ENCODE measurements around the gene CD36.

The CD36 gene

DNA sequence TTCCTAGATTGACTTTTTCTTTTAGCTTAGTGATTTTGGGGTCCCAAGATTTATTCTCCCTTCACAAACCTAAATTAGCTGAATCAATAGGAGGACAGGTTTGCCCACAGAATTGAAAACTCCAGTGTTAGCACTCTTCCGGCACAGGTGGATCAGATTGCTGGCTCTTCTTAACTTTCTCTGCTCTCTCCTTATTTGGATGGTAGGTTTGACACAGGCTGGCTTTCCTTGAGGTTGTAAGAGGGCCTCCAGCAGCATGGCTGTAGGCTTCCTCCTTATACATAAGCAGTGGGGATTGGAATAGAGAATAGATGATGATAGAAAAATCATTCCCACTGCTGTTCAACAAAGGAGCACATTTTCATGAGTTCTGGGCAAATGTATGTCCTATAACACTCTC, 9.4 kb upstream of the CD36 start:
- no peak for DNase-seq

DNA sequence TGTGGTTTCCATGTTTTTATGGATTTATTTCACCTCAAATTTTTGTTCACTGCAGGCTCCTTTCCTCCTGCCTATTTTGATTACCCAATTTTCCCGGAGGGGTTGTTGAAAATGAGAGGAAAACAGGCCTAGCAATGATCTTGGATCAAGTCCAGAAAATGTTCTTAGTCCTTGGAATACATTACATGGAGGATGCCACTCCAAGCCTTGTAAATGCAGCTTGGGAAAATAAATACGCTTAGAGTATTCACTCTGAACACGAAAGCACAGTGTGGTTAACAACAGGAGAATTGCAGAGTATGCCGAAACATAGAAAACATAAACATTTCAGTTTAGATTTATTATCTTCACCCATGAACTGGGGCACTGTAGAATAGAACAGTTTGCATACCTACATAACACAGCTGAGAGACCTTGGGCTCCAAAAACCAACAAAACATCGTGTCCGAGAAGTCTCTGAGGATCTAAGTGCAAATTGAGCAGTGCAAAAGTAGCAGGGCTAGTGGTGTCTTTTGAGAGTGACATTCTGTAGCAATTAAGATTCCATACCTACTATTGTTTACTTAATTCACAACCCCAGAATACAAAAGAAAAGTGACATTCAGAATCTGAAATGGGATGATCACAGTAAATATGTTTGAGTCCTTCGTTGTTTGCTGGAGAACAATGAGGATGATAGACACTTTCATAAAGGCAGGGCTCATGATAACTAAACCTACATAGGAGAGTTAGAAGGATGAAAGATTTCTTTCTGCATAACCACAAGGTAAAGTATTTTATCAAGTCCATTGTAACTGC, 7.6 kb upstream of the CD36 start:
- DNase-seq, result no peak

DNA sequence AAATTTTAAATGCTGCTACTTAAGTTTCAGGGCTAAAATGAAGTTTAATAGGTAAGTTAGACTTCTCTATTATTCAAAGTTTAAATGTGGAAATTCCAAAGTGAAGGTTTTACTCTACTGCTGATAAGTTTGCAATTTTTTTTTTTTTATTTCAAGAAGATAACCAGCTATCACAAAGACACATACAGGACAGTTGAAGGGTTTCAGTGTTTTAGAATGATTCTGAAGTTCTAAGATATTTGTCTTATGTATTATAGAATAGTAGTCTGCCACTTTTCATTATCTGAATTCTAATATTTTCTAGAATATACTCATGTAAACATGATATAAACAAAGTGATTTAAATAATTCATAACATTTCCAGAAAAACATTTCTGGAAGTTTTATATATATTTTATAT, 7.0 kb upstream of the CD36 start:
- no peak for DNase-seq

DNA sequence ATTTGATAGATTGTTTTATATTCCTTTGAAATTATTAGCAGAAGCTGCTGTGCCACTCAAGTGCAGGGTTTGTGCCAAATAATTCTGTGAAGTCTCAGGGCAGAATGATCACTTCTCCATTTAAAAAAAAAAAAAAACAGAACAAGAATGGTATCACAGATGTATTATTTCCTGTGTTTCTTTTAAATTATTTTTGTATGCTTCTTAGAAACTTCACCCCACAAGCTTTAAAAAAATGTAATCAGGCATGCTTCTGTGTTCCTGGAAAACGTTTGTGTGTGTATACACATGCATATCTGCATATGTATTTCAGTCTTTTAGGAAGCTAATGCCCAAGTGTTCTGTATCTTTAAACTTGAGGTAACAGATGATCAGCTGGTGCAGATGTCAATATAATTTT, 6.3 kb upstream of the CD36 start:
- no peak for DNase-seq

DNA sequence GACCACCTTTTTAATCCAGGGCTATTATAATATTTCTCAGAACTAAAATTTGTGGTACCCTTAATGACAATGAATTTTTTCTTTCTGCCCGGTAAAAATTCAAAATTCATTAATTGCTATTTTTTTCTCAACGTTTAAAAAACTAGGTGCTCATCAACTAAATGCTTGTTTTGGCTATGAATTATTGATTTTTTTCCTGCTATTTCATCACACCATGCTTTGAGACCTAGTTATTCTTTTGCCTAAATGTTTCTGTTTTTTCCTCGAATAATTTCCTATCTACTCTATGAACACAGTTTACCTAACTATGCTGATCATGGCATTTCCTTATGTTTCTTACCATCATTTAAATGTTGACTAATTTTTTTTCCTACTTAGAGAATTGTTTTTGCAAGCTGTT, 5.6 kb upstream of the CD36 start:
- DNase-seq, result no peak

DNA sequence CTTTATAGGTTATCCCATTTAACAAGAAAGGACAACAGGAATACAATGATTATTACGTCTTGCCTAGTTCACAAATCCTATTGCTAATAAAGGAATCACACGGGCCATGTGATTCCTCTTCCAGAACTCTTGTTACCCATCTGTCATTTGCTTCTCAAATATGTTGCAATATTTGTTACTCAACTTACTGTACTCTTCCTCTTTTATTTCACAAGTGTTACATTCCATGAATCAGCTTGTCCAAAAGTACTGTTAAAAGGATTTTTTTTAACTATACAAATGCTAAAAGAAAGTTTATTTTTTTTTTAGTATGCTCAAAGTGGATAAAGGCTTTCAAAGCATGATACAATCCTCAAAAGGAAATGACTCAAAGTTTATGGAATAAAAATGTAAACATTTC, 3.9 kb upstream of the CD36 start:
- no peak for DNase-seq

DNA sequence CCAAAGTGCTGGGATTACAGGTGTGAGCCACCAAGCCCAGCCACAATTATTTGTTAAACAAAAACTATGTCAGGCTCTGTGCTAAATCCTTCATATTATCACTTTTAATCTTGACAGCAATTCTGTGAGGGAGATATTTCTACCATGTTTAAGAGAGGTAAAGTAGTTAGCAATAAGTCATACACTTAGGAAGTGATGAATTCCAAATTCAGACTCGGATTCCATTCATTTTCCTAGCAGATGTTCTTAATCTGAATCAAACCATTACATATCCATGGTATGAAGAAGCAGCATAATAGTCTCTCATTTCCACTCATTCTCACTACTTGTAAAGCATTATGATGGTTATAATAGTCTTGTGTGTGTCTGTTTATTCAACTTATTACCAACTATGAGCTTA, 2.9 kb upstream of the CD36 start:
- no peak for DNase-seq

DNA sequence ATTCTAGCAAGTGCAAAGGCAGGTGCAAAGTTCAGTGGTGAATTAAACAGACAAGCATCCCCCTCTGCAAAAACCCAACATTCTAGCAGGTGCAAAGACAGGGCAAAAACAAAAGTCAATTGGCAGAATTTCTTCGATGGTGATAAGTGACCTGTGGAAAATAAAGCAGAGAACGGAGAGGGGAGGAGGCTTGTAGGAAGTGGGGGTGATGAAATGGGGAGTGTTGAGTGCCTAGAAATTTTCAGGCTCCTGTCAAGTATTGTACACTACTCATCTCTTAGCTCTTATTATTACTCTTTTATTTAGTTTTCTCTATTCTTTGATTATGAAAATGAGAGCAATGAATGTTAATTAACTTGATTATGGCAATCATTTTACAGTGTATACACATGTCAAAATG, 2.4 kb upstream of the CD36 start:
- DNase-seq, result no peak

DNA sequence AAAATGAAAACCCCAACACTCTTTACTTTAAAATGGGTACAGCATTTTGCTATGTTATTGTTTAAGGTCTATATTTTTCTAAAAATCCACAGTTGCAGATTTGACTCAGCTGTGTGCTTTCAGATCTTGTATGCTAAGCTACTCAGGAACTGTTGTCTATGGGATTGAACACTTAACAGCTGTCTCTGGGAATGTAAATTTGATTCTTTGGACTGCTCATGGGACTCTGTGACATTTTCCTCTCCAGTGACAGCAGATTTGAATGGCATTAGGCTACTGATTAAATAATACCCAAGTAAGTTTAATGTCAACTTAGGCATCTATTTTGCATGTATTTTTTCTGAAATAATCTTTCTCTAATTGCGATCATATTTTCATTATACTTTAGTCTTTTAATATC, 1.7 kb upstream of the CD36 start:
- DNase-seq, result no peak

DNA sequence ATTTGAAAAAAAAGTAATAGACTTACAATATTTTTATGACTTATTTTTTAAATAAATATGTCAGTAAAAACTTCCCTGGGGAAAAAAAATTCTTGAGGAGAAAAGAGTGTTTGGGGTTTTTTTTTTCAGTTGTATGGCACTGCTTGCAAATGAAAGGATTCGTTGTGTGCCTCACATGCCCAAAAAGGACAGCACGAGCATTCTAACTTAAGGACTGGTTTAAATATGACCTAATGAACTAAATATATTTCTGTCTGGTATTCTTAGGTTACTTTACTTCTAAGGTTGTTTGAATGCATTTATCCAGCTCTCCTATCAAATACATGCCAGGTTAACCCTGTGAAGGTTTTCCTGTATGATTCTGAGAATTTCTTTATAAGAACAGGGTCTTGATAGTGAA, 988 bp upstream of the CD36 start:
- no peak for DNase-seq

DNA sequence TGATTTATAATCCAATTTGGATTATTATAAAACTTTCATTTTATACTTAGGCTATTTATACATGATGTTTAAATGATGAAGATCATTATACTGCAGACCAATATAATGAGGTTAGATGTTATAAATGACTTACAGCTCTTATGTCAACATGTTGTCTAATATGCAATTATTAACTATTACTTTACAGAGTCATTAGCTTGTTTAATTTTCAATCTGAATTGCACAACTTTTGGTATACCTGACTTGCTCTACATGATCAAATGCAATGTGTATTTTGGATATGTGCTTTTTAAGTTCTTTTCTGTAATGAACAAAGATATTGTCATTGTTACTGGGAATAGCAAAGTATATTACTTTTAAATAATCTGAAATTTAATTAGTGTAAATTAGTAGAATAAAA, 569 bp downstream of the CD36 start:
- DNase-seq, result no peak

DNA sequence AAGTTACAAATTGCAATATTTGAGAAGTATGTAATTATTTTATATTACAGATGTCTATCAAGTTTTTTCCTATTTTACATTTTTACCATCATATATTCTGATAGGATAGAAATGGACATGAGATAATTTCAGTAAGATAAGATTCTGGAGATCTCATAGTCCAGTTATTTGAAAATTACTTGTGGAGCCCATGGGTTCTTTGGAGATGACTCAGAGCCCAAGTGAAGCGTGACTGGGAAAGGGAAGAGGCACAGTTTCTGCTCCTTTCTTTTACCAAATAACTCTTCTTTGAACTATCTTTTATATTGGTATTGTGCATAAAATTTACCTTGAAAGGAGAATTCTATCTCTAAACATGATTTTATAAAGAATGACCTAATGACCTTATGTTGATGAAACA, 2.4 kb downstream of the CD36 start:
- DNase-seq, result no peak

DNA sequence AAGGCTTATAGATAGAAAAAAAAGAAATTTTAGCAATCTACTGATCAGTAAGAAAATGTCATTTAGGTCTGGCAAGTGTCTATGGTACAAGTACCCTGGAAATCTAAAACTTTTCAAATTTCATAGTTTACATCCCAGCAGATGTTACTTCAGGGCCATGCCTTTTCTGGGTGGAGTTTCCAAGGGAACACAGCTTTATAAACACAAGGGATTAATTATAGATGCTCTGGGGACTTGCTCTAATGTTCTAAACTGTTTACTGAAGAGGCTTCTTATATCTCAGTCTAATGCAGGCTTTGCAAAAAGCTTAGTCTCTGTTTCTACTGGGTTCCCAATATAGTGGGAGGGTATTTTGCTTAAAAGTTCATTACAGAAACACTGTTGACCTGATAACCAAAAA, 3.1 kb downstream of the CD36 start:
- no peak for DNase-seq

DNA sequence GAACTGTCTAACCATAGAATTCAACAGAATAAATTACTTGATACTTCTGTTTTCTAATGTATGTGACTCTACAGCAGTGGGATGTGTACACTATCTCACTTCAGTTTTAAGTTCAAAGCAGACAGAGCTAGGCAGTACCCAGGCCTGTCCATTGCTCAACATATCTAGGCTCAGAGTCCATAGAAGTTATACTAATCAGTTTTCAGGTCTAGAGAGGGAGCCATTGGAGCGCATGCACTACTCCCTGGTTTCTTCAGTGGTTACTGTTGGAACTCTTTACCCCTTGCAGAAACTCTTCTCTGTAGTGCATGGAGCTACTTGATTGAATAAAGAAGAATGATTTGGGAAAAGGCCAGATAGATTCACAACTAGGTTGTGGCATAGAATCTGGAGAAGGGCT, 4.4 kb downstream of the CD36 start:
- DNase-seq, result no peak

DNA sequence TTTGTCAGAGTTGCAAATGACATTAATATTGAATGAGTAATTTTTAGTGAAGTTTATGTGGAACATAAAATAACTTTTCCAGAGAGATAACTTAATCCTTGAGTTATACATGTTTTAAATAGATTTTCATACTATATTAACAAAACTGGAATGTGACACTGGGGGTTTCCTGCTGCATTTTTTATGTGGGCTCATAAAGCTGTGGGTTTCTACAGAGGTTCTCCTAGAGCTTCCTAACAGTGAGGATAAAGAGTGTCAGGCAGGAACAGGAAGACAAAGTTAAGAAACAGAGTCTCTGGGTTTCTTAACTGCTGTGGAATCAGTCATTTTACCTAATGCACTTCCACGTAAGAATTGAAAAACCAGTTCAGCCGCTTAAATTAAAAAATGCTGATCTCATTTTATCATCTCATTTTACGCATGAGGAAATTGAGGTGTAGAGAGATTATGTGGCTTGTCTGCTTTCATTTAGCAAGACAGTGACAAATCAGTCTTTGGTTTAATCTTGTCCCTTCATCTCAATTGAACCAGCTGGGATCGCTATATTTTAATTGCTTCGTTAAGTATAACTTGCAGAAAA, 5.0 kb downstream of the CD36 start:
- no peak for DNase-seq

DNA sequence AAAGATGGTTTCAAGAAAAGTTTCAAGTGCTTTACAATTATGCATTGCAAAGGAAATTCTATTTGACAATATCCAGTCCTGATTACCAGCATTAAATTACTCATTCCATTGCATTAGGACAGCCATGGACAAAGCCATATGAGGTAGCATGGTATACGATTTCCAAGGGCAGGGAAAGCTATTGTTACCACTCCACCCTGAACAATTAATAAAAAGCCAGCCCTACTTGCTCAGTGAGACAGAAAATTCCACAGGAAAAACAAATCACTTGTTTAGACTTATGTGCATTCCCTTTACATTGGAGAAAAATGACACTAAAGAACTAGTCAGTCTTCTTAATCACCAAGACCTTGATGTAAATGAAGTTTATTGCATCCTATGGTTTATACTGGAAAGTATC, 5.6 kb downstream of the CD36 start:
- DNase-seq, result no peak

DNA sequence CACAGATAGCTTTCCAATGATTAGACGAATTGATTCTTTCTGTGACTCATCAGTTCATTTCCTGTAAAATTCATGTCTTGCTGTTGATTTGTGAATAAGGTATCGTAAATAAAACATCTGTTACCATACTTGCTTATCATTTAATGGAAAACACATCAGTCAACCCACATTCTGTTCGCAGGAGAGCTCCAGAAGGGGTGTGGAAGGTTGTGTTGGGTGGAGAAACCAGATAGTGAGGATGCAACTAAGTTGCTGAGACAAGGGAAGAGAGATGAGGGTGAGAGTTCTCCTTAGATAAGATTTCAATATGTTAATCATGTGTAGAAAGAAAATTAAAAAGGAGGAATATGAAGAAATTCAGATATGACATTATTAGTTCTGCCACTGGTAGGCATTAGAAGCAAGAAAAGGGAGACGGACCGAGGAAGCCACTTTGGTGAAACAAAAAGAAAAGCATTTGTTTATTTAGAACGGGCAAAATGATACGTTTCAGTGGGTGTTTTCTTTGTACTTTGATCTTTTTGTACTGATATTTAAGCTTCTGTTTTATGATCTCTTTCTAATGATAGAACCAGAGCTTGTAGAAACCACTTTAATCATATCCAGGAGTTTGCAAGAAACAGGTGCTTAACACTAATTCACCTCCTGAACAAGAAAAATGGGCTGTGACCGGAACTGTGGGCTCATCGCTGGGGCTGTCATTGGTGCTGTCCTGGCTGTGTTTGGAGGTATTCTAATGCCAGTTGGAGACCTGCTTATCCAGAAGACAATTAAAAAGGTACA, 7.8 kb downstream of the CD36 start:
- no peak for DNase-seq

DNA sequence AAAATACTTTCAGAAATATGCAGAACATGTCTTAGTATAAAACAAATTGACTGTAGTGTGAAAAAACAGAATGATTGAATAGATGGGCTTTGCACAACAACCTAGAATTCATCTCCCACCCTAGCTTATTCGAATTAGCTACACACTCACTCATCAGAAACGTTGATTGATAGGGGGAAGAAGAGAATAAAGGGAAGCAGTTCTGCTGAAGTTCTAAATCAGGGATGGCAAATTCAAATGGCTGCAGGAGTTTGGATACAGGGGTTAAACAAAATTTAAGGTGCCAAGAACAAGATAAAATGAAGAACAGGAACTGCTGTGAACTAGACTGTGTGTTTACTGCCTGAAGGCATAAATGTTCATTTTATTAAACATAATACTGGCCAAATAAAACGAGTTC, 9.0 kb downstream of the CD36 start:
- DNase-seq, result no peak

DNA sequence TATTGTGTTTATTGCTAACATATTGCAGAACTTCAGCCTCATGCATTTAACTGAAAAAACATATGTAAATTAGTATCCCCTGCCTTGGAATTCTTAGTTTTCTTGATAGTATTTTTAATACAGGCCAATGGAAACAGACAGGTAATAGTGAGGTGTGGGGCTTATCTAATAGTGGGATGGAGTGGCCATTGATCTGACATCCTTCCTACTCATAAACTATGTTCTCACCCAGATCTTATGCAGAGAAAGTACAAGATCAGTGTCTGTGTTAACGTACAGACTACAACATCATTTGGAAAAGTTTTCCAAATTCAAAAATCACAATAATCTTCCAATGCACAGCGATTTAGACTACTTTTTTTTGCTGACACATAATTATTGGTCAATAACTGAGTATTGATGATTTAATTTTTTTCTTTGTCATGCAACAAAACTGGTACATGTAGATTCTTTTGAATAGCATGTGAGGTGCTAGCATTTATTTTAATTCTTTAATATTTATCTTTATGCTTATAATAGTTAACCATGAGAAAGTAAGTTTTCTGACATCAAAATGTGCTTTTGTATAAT, 9.7 kb downstream of the CD36 start:
- no peak for DNase-seq

DNA sequence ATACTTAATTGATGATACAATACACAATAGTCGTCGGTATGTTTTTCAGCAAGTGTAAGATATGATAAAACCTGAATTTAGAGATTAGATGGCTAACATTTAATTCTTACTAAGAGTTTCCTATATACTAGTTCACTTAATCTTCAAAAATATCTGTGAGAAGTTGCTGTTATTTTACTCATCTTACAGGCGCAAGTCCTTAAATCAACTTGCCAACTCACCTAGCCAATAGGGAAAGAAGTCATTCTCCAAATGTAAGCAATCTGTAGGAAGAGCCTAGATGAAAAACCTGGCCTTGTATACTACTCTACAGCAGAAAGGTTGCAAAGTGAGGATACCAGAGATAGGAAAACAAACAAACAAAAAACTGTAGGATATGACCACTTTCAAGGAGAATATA, 10.6 kb downstream of the CD36 start:
- DNase-seq, result no peak

DNA sequence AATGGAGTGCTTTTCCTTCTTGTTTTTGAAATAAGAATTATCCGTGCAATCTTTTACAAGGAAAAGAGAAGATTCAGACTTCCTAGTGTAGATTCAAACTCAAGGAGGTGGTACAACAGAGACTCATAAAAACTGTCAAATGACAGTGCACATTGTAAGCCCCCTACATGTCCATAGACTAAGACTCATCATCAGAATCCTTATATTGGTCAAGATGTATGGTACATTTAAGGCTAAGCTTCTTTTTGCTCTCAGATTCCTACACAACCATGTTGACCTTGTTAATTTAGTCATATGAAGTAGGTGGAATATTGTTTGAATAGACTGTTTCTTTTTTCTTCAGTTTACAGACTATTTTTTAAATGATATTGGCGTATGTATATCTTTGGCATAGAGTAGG, 11.6 kb downstream of the CD36 start:
- DNase-seq, result no peak

DNA sequence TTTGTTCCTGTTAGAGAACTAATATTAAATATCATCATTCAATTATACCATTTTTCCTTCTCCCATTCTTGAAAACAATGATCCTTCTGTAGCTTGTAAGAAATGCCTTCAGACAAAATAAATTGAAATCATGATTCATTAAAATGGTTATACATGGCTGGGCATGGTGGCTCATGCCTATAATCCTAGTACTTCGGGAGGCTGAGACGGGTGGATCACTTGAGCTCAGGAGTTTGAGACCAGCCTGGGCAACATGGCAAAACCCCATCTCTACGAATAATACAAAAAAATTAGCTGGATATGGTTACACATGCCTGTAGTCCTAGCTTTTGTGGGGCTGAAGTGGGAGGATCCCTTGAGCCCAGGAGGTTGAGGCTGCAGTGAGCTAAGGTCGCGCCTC, 13.0 kb downstream of the CD36 start:
- DNase-seq, result no peak

DNA sequence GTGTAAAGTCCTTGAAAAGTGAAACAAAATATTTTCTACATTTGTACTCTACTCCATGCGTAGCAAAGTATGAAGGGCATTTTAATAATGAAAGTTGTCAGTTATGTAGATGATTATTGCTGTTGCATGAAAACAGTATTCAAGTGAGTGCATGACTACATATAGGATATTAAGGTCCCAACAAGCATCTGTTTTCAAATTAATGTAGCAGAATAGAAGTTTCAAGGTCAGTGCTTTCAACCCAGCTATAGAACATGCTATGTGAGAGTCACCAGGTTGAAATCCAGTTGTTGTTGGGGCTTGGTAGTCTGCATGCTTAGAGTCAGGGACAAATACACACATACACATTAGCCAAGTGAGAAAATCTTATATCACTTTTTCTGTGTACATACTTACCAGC, 14.8 kb downstream of the CD36 start:
- DNase-seq, result no peak

DNA sequence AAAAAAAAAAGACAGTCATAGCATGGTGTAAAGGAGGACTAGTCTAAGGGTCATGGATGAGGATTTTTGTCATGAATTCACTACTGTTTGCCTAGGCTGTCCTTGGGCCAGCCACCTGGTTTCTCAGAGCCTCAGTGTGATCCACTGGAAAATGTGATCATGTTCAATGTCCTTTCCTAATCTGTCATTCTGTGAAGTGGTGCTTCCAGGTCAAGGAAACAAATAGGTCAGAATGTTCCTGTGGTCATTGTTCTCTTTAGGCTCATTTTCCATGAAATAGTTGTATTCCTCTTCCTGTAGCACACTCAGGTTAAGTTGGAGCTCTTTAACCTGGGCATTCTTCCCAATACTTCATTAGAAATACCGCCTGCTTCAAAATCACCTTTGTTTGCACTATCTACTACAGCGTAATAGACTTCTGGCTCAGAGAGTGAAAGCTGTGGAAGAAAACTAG, 16.5 kb downstream of the CD36 start:
- no peak for DNase-seq
